Astrocyte (in vitro differentiated cells and primary cell): Measurements from ENCODE around the gene GCM1. TPM values are rescaled to one million over a fixed set of nuclear protein-coding genes. Genes with fewer than 3 reads are reported as not detected.
A peak's percentile ranks its signal among the peaks of the same experiment; 100 is the strongest.

Source experiments
- DNase-seq: peaks from one replicate; pipeline ENCODE4 v3.0.0-alpha.2; 2010; ENCODE audit warnings: low read depth
- FAIRE-seq: peaks from 2 replicates; lab custom pipeline; 2011; peaks lifted over from hg19 to GRCh38; lab: Jason Lieb, UNC
- H2AFZ ChIP-seq: 2 replicates; pipeline ENCODE4 v1.6.0; 2012; ENCODE audit warnings: low read depth, low read length, inconsistent platforms
- H3K27ac ChIP-seq: 2 replicates; pipeline ENCODE4 v1.5.1; 2011; ENCODE audit warnings: low read depth, low read length, inconsistent platforms
- H3K27me3 ChIP-seq: 2 replicates; pipeline ENCODE4 v1.6.0; 2011; ENCODE audit warnings: low read length, inconsistent platforms; ENCODE audit not compliant: insufficient read depth
- H3K36me3 ChIP-seq: 2 replicates; pipeline ENCODE4 v1.5.1; 2011; ENCODE audit warnings: low read length, inconsistent platforms; ENCODE audit not compliant: insufficient read depth
- H3K4me1 ChIP-seq: 2 replicates; pipeline ENCODE4 v1.5.1; 2011; ENCODE audit warnings: low read length, inconsistent platforms; ENCODE audit not compliant: insufficient read depth
- H3K4me2 ChIP-seq: 2 replicates; pipeline ENCODE4 v1.6.0; 2012; ENCODE audit warnings: low read length, inconsistent platforms
- H3K4me3 ChIP-seq: 2 replicates; pipeline ENCODE4 v1.5.1; 2011; ENCODE audit warnings: low read depth, mild to moderate bottlenecking, low read length, inconsistent platforms; ENCODE audit not compliant: insufficient read depth
- H3K79me2 ChIP-seq: 2 replicates; pipeline ENCODE4 v1.6.0; 2012; ENCODE audit warnings: mild to moderate bottlenecking, low read length, inconsistent platforms; ENCODE audit not compliant: insufficient read depth
- H3K9ac ChIP-seq: 2 replicates; pipeline ENCODE4 v1.6.0; 2012; ENCODE audit warnings: mild to moderate bottlenecking, low read length, inconsistent platforms
- H3K9me3 ChIP-seq: 2 replicates; pipeline ENCODE4 v1.5.1; 2012; ENCODE audit warnings: low read depth, mild to moderate bottlenecking, low read length, inconsistent platforms; ENCODE audit not compliant: insufficient read depth
- H4K20me1 ChIP-seq: 2 replicates; pipeline ENCODE4 v1.6.0; 2012; ENCODE audit warnings: low read length, inconsistent platforms; ENCODE audit not compliant: insufficient read depth
- H3K27ac Mint-ChIP-seq: one replicate; pipeline ENCODE4 v1.8.0; 2021; ENCODE audit warnings: mild to moderate bottlenecking, mixed read lengths; ENCODE audit not compliant: unreplicated experiment
- H3K27me3 Mint-ChIP-seq: one replicate; pipeline ENCODE4 v1.8.0; 2021; ENCODE audit warnings: low read depth, mixed read lengths; ENCODE audit not compliant: unreplicated experiment
- H3K36me3 Mint-ChIP-seq: one replicate; pipeline ENCODE4 v1.8.0; 2021; ENCODE audit warnings: low read depth, mixed read lengths; ENCODE audit not compliant: unreplicated experiment
- H3K4me1 Mint-ChIP-seq: one replicate; pipeline ENCODE4 v1.8.0; 2021; ENCODE audit warnings: low read depth, mixed read lengths; ENCODE audit not compliant: unreplicated experiment
- H3K4me3 Mint-ChIP-seq: one replicate; pipeline ENCODE4 v1.8.0; 2021; ENCODE audit warnings: mild to moderate bottlenecking, moderate library complexity, mixed read lengths; ENCODE audit not compliant: unreplicated experiment
- H3K9me3 Mint-ChIP-seq: one replicate; pipeline ENCODE4 v1.8.0; 2021; ENCODE audit warnings: mild to moderate bottlenecking, mixed read lengths; ENCODE audit not compliant: unreplicated experiment
- CTCF ChIP-seq: IDR thresholded peaks from 2 replicates; pipeline ENCODE4 v1.5.1; 2011; ENCODE audit warnings: low read depth, mild to moderate bottlenecking, inconsistent platforms, low read length, moderate library complexity; ENCODE audit not compliant: insufficient read depth
- EZH2 ChIP-seq: IDR thresholded peaks from 2 replicates; pipeline ENCODE4 v1.6.1; 2012; ENCODE audit warnings: mild to moderate bottlenecking, low read length, inconsistent platforms; ENCODE audit not compliant: insufficient read depth
- total RNA-seq: library from RNA; stranded (reverse); gene quantifications from 2 replicates; pipeline ENCODE4 v1.2.1, GENCODE V29; 2021

GCM1 gene
- total RNA-seq, 1 donor from 2014 or later, result not detected

GRCh38 chr6:53095716-53096115 is 52.9 kb downstream of the GCM1 start:
- no peak for FAIRE-seq
- H3K27ac ChIP-seq, result no peak overlapping the region
- no peaks in the 10 kb centered on the region for H3K4me1 ChIP-seq
- H3K4me3 Mint-ChIP-seq, result no peak overlapping the region
- peak overlapping the region; percentile 1 for H3K27ac Mint-ChIP-seq
- peaks cover 55% of the 10 kb centered on the region for H3K36me3 ChIP-seq
- H3K4me1 Mint-ChIP-seq, result peaks cover 8% of the 10 kb centered on the region
- no peaks in the 10 kb centered on the region for H3K9me3 Mint-ChIP-seq
- peak; percentile 44 for DNase-seq
- no peaks in the 10 kb centered on the region for H3K9me3 ChIP-seq
- H3K4me3 ChIP-seq, result no peak overlapping the region
- peaks cover 17% of the 10 kb centered on the region for H3K36me3 Mint-ChIP-seq
- H2AFZ ChIP-seq, result no peak overlapping the region
- peaks cover 5% of the 10 kb centered on the region for H4K20me1 ChIP-seq
- H3K27me3 ChIP-seq, result no peaks in the 10 kb centered on the region
- H3K9ac ChIP-seq, result no peak overlapping the region
- H3K27me3 Mint-ChIP-seq, result no peaks in the 10 kb centered on the region
- no peaks in the 10 kb centered on the region for H3K79me2 ChIP-seq
- H3K4me2 ChIP-seq, result no peak overlapping the region
- no peak for TF ChIP-seq CTCF
- TF ChIP-seq EZH2, result no peak

GRCh38 chr6:53095270-53095669 is 53.4 kb downstream of the GCM1 start:
- Histone ChIP-seq H3K9ac (no peak overlapping the region), H3K4me1 (no peaks in the 10 kb centered on the region), H3K36me3 (peaks cover 55% of the 10 kb centered on the region), H3K27ac (no peak overlapping the region), H2AFZ (no peak overlapping the region), H3K9me3 (no peaks in the 10 kb centered on the region), H3K27me3 (no peaks in the 10 kb centered on the region), H4K20me1 (peaks cover 5% of the 10 kb centered on the region), H3K4me2 (no peak overlapping the region), H3K4me3 (no peak overlapping the region), H3K79me2 (no peaks in the 10 kb centered on the region)
- H3K27me3 Mint-ChIP-seq, result no peaks in the 10 kb centered on the region
- FAIRE-seq (peak; percentile 9), DNase-seq (no peak)
- no peak for TF ChIP-seq EZH2
- TF ChIP-seq CTCF, result no peak
- H3K4me1 Mint-ChIP-seq, result peaks cover 8% of the 10 kb centered on the region
- H3K9me3 Mint-ChIP-seq, result no peaks in the 10 kb centered on the region
- H3K4me3 Mint-ChIP-seq, result no peak overlapping the region
- peaks cover 17% of the 10 kb centered on the region for H3K36me3 Mint-ChIP-seq
- H3K27ac Mint-ChIP-seq, result peak overlapping the region; percentile 1

GRCh38 chr6:53090576-53090975 is 58.1 kb downstream of the GCM1 start:
- H3K9me3 Mint-ChIP-seq, result no peaks in the 10 kb centered on the region
- peaks cover 4% of the 10 kb centered on the region for H3K4me1 Mint-ChIP-seq
- H4K20me1 ChIP-seq, result peaks cover 5% of the 10 kb centered on the region
- H3K27ac Mint-ChIP-seq, result no peak overlapping the region
- TF ChIP-seq CTCF (no peak), EZH2 (no peak)
- peaks cover 5% of the 10 kb centered on the region for H3K36me3 Mint-ChIP-seq
- FAIRE-seq, result no peak
- H3K9ac ChIP-seq, result no peak overlapping the region
- no peak overlapping the region for H3K27ac ChIP-seq
- H3K4me3 Mint-ChIP-seq, result no peak overlapping the region
- DNase-seq, result peak; percentile 15
- no peak overlapping the region for H3K4me3 ChIP-seq
- no peak overlapping the region for H3K4me2 ChIP-seq
- no peaks in the 10 kb centered on the region for H3K4me1 ChIP-seq
- H3K36me3 ChIP-seq, result peaks cover 48% of the 10 kb centered on the region
- no peaks in the 10 kb centered on the region for H3K79me2 ChIP-seq
- no peaks in the 10 kb centered on the region for H3K9me3 ChIP-seq
- no peak overlapping the region for H2AFZ ChIP-seq
- no peaks in the 10 kb centered on the region for H3K27me3 ChIP-seq
- no peaks in the 10 kb centered on the region for H3K27me3 Mint-ChIP-seq
